ENCODE data around the gene STOM. TPM values are rescaled to one million over a fixed set of nuclear protein-coding genes. Genes with fewer than 3 reads are reported as not detected.

The STOM gene
- total RNA-seq, 2 donors from 2014 or later = 50.8 to 69.4 TPM

GRCh38 chr9:121386442-121387175, 16.6 kb upstream of the STOM start:
- no peaks in the 10 kb centered on the region for H3K4me1 Mint-ChIP-seq
- H3K27me3 Mint-ChIP-seq = no peaks in the 10 kb centered on the region
- ATAC-seq (replicated peaks) = no peak
- H3K36me3 Mint-ChIP-seq (ENCODE audit: low read depth) = no peaks in the 10 kb centered on the region
- H3K9me3 Mint-ChIP-seq = no peaks in the 10 kb centered on the region
- H3K4me3 Mint-ChIP-seq = no peak overlapping the region
- H3K27ac Mint-ChIP-seq = no peak overlapping the region

- Mint-ChIP-seq H3K4me1 (no peaks in the 10 kb centered on the region), H3K36me3 (ENCODE audit: low read depth) (no peaks in the 10 kb centered on the region), H3K27ac (no peak overlapping the region), H3K9me3 (no peaks in the 10 kb centered on the region), H3K27me3 (no peaks in the 10 kb centered on the region), H3K4me3 (no peak overlapping the region)
- no peak for ATAC-seq (replicated peaks)
Observed at GRCh38 chr9:121383715-121384114, 13.7 kb upstream of the STOM start.

GRCh38 chr9:121380846-121381245, 10.8 kb upstream of the STOM start:
- no peak overlapping the region for H3K27ac Mint-ChIP-seq
- H3K4me3 Mint-ChIP-seq = no peak overlapping the region
- no peaks in the 10 kb centered on the region for H3K36me3 Mint-ChIP-seq (ENCODE audit: low read depth)
- H3K27me3 Mint-ChIP-seq = no peaks in the 10 kb centered on the region
- no peak for ATAC-seq (replicated peaks)
- H3K9me3 Mint-ChIP-seq = no peaks in the 10 kb centered on the region
- no peaks in the 10 kb centered on the region for H3K4me1 Mint-ChIP-seq

- Mint-ChIP-seq H3K27ac (no peak overlapping the region), H3K4me3 (no peak overlapping the region), H3K27me3 (no peaks in the 10 kb centered on the region), H3K4me1 (peaks cover 5% of the 10 kb centered on the region), H3K36me3 (ENCODE audit: low read depth) (no peaks in the 10 kb centered on the region), H3K9me3 (no peaks in the 10 kb centered on the region)
- ATAC-seq (replicated peaks) = no peak
Observed at GRCh38 chr9:121376214-121376830, 6.3 kb upstream of the STOM start.

GRCh38 chr9:121373011-121373729, 3.1 kb upstream of the STOM start:
- Mint-ChIP-seq H3K4me1 (peaks cover 11% of the 10 kb centered on the region), H3K27ac (no peak overlapping the region), H3K27me3 (no peaks in the 10 kb centered on the region), H3K4me3 (no peak overlapping the region), H3K36me3 (ENCODE audit: low read depth) (peaks cover 5% of the 10 kb centered on the region), H3K9me3 (peaks cover 5% of the 10 kb centered on the region)
- no peak for ATAC-seq (replicated peaks)

GRCh38 chr9:121372239-121373010, 2.4 kb upstream of the STOM start:
- Mint-ChIP-seq H3K9me3 (peaks cover 5% of the 10 kb centered on the region), H3K27me3 (no peaks in the 10 kb centered on the region), H3K4me3 (no peak overlapping the region), H3K27ac (peak overlapping the region; percentile 34), H3K36me3 (ENCODE audit: low read depth) (peaks cover 5% of the 10 kb centered on the region), H3K4me1 (peaks cover 19% of the 10 kb centered on the region)
- no peak for ATAC-seq (replicated peaks)

GRCh38 chr9:121371495-121372061, 1.5 kb upstream of the STOM start:
- Mint-ChIP-seq H3K36me3 (ENCODE audit: low read depth) (peaks cover 11% of the 10 kb centered on the region), H3K27ac (peak overlapping the region; percentile 86), H3K4me3 (peak overlapping the region; percentile 81), H3K9me3 (peaks cover 5% of the 10 kb centered on the region), H3K4me1 (peaks cover 24% of the 10 kb centered on the region), H3K27me3 (no peaks in the 10 kb centered on the region)
- ATAC-seq (replicated peaks) = no peak

- peak overlapping the region; percentile 81 for H3K4me3 Mint-ChIP-seq
- no peak for ATAC-seq (replicated peaks)
- H3K36me3 Mint-ChIP-seq (ENCODE audit: low read depth) = peaks cover 26% of the 10 kb centered on the region
- H3K9me3 Mint-ChIP-seq = peaks cover 5% of the 10 kb centered on the region
- H3K4me1 Mint-ChIP-seq = peaks cover 35% of the 10 kb centered on the region
- H3K27ac Mint-ChIP-seq = peak overlapping the region; percentile 86
- no peaks in the 10 kb centered on the region for H3K27me3 Mint-ChIP-seq
Observed at GRCh38 chr9:121368745-121369144, 1.3 kb downstream of the STOM start.

GRCh38 chr9:121368138-121368522, 1.9 kb downstream of the STOM start:
- Mint-ChIP-seq H3K36me3 (ENCODE audit: low read depth) (peaks cover 26% of the 10 kb centered on the region), H3K4me1 (peaks cover 35% of the 10 kb centered on the region), H3K27me3 (no peaks in the 10 kb centered on the region), H3K4me3 (peak overlapping the region; percentile 81), H3K9me3 (peaks cover 5% of the 10 kb centered on the region), H3K27ac (peak overlapping the region; percentile 86)
- no peak for ATAC-seq (replicated peaks)

- Mint-ChIP-seq H3K4me3 (peak overlapping the region; percentile 81), H3K36me3 (ENCODE audit: low read depth) (peaks cover 26% of the 10 kb centered on the region), H3K4me1 (peaks cover 31% of the 10 kb centered on the region), H3K27me3 (no peaks in the 10 kb centered on the region), H3K9me3 (peaks cover 5% of the 10 kb centered on the region), H3K27ac (peak overlapping the region; percentile 86)
- no peak for ATAC-seq (replicated peaks)
Observed at GRCh38 chr9:121367306-121368137, 2.5 kb downstream of the STOM start.

GRCh38 chr9:121366611-121367192, 3.3 kb downstream of the STOM start:
- Mint-ChIP-seq H3K27ac (no peak overlapping the region), H3K4me1 (peaks cover 31% of the 10 kb centered on the region), H3K27me3 (no peaks in the 10 kb centered on the region), H3K9me3 (peaks cover 5% of the 10 kb centered on the region), H3K36me3 (ENCODE audit: low read depth) (peaks cover 26% of the 10 kb centered on the region), H3K4me3 (peak overlapping the region; percentile 81)
- ATAC-seq (replicated peaks) = no peak

GRCh38 chr9:121365564-121365963, 4.5 kb downstream of the STOM start:
- Mint-ChIP-seq H3K27ac (peak overlapping the region; percentile 5), H3K4me1 (peaks cover 30% of the 10 kb centered on the region), H3K9me3 (peaks cover 4% of the 10 kb centered on the region), H3K36me3 (ENCODE audit: low read depth) (peaks cover 26% of the 10 kb centered on the region), H3K27me3 (no peaks in the 10 kb centered on the region), H3K4me3 (peak overlapping the region; percentile 50)
- no peak for ATAC-seq (replicated peaks)

GRCh38 chr9:121364886-121365285, 5.2 kb downstream of the STOM start:
- ATAC-seq (replicated peaks) = no peak
- Mint-ChIP-seq H3K27ac (peak overlapping the region; percentile 5), H3K36me3 (ENCODE audit: low read depth) (peaks cover 26% of the 10 kb centered on the region), H3K27me3 (no peaks in the 10 kb centered on the region), H3K4me3 (peak overlapping the region; percentile 50), H3K4me1 (peaks cover 25% of the 10 kb centered on the region), H3K9me3 (no peaks in the 10 kb centered on the region)
